Endodermal cell (in vitro differentiated cells): ENCODE measurements around the gene SDS. TPM values are rescaled to one million over a fixed set of nuclear protein-coding genes. Genes with fewer than 3 reads are reported as not detected.

Source experiments
- DNase-seq: peaks from one replicate; pipeline ENCODE4 v3.0.0-alpha.2; 2017
- H3K27ac ChIP-seq: 2 replicates; pipeline ENCODE4 v1.5.1; 2013; ENCODE audit warnings: mild to moderate bottlenecking, low read depth, low read length, moderate library complexity
- H3K27me3 ChIP-seq: 2 replicates; pipeline ENCODE4 v1.6.1; 2013; ENCODE audit warnings: mild to moderate bottlenecking, low read length, moderate library complexity; ENCODE audit not compliant: insufficient read depth, control insufficient read depth, poor library complexity, severe bottlenecking
- H3K36me3 ChIP-seq: 2 replicates; pipeline ENCODE4 v1.7.0; 2013; ENCODE audit warnings: mild to moderate bottlenecking, low read length, moderate library complexity; ENCODE audit not compliant: control insufficient read depth, insufficient read depth
- H3K4me1 ChIP-seq: one replicate; pipeline ENCODE4 v1.7.0; 2013; ENCODE audit warnings: low read length; ENCODE audit not compliant: control insufficient read depth, insufficient read depth
- H3K4me3 ChIP-seq: 2 replicates; pipeline ENCODE4 v1.5.1; 2013; ENCODE audit warnings: mild to moderate bottlenecking, low read length, moderate library complexity
- H3K9ac ChIP-seq: 2 replicates; pipeline ENCODE4 v1.6.1; 2013; ENCODE audit warnings: mild to moderate bottlenecking, low read length, moderate library complexity; ENCODE audit not compliant: poor library complexity, severe bottlenecking; ENCODE audit errors: extremely low read depth
- H3K9me3 ChIP-seq: 2 replicates; pipeline ENCODE4 v1.6.1; 2013; ENCODE audit warnings: mild to moderate bottlenecking, low read length, moderate library complexity; ENCODE audit not compliant: control insufficient read depth
- H3K27ac Mint-ChIP-seq: 2 replicates; pipeline ENCODE4 v1.8.0; 2020; ENCODE audit warnings: mixed read lengths
- H3K27me3 Mint-ChIP-seq: 2 replicates; pipeline ENCODE4 v1.8.0; 2021; ENCODE audit warnings: mild to moderate bottlenecking, mixed read lengths; ENCODE audit not compliant: insufficient read depth
- H3K36me3 Mint-ChIP-seq: 2 replicates; pipeline ENCODE4 v1.8.0; 2020; ENCODE audit warnings: low read depth, mixed read lengths
- H3K4me1 Mint-ChIP-seq: 2 replicates; pipeline ENCODE4 v1.8.0; 2020; ENCODE audit warnings: mixed read lengths
- H3K4me3 Mint-ChIP-seq: 2 replicates; pipeline ENCODE4 v1.8.0; 2020; ENCODE audit warnings: mild to moderate bottlenecking, moderate library complexity, mixed read lengths
- H3K9me3 Mint-ChIP-seq: 2 replicates; pipeline ENCODE4 v1.8.0; 2020; ENCODE audit warnings: mild to moderate bottlenecking, mixed read lengths
- WGBS, 2 experiments: methylation state at CpG; one replicate each; pipeline versions ENCODE4 v1.1.5 to v1.1.7; 2013; ENCODE audit warnings: missing lambda C conversion rate in 2 of 2, mixed read lengths in 1 of 2; ENCODE audit not compliant: insufficient coverage in 1 of 2, insufficient read length in 1 of 2; 5-methylcytosine and 5-hydroxymethylcytosine counted together
- total RNA-seq, 2 donors: library from RNA; stranded (reverse); fragmentation: NEBNext Ultra II Directional in 1 of 2; extraction: Animal tissue kit (Norgen Biotek cat#: 25700) in 1 of 2; gene quantifications; 2 replicates in 1 of 2; 3 replicates in 1 of 2; pipeline ENCODE4 v1.2.1, GENCODE V29; 2021
- TF ChIP-seq, protein P1 (sequence below): fragments of 200-600 bp; sonication (generic); conservative IDR thresholded peaks from 2 replicates; pipeline ENCODE4 v1.5.0; 2021; ENCODE audit warnings: antibody characterized with exemption, mild to moderate bottlenecking

SDS gene
- total RNA-seq, 2 donors from 2014 or later: not detected

DNA sequence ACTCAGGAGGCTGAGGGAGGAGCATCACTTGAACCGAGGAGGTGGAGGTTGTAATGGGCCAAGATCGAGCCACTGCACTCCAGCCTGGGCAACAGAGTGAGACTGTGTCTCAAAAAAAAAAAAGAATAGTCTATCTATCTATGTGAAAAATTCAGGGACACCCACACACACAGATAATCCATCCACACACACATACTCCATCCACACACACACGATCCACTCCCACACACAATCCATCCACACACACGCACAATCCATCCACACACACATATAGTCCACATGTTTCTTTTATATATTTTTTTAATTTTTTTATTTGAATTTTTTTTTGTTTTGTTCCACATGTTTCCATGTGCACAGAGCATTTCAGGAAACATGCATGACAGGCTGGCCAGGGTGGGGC lies 3.3 kb downstream of the SDS start:
- Histone ChIP-seq H3K4me1 (no peaks in the 10 kb centered on the region), H3K9me3 (no peaks in the 10 kb centered on the region), H3K27me3 (no peaks in the 10 kb centered on the region), H3K27ac (no peak overlapping the region), H3K9ac (no peak overlapping the region), H3K36me3 (no peaks in the 10 kb centered on the region), H3K4me3 (no peak overlapping the region)
- TF ChIP-seq, protein P1, sequence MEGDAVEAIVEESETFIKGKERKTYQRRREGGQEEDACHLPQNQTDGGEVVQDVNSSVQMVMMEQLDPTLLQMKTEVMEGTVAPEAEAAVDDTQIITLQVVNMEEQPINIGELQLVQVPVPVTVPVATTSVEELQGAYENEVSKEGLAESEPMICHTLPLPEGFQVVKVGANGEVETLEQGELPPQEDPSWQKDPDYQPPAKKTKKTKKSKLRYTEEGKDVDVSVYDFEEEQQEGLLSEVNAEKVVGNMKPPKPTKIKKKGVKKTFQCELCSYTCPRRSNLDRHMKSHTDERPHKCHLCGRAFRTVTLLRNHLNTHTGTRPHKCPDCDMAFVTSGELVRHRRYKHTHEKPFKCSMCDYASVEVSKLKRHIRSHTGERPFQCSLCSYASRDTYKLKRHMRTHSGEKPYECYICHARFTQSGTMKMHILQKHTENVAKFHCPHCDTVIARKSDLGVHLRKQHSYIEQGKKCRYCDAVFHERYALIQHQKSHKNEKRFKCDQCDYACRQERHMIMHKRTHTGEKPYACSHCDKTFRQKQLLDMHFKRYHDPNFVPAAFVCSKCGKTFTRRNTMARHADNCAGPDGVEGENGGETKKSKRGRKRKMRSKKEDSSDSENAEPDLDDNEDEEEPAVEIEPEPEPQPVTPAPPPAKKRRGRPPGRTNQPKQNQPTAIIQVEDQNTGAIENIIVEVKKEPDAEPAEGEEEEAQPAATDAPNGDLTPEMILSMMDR: no peak
- peaks cover 4% of the 10 kb centered on the region for H3K27me3 Mint-ChIP-seq
- no peak overlapping the region for H3K4me3 Mint-ChIP-seq
- H3K4me1 Mint-ChIP-seq: peaks cover 4% of the 10 kb centered on the region
- no peaks in the 10 kb centered on the region for H3K36me3 Mint-ChIP-seq
- DNase-seq: no peak
- H3K27ac Mint-ChIP-seq: no peak overlapping the region
- H3K9me3 Mint-ChIP-seq: no peaks in the 10 kb centered on the region
- 88 to 94% methylated on average over 3 of the region's 4 CpGs for WGBS, 2 experiments

DNA sequence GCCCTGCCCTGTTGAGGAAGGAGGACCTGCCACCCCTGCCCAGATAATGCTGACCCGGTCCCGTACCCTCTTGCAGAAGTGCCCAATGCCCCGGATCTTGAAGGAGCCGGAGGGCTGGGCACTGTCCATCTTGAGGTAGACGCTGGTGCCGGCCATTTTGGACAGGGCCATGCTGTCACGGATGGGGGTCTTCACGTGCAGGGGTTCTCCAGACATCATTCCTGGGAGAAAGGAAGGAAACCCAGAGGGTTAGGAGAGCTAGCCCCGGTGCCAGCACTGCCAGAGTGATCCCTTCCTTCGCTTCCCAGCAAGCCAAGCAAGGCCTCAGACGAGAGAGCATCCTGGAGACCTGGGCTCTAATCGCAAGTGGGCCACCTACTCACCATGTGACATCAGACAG lies 4.2 kb downstream of the SDS start:
- Mint-ChIP-seq H3K4me1 (peaks cover 1% of the 10 kb centered on the region), H3K4me3 (no peak overlapping the region), H3K9me3 (no peaks in the 10 kb centered on the region), H3K36me3 (no peaks in the 10 kb centered on the region), H3K27me3 (peaks cover 10% of the 10 kb centered on the region), H3K27ac (no peak overlapping the region)
- no peak for DNase-seq
- Histone ChIP-seq H3K9me3 (no peaks in the 10 kb centered on the region), H3K9ac (no peak overlapping the region), H3K27ac (no peak overlapping the region), H3K4me3 (no peak overlapping the region), H3K27me3 (no peaks in the 10 kb centered on the region), H3K4me1 (no peaks in the 10 kb centered on the region), H3K36me3 (no peaks in the 10 kb centered on the region)
- TF ChIP-seq, protein P1: no peak
- 95% methylated on average over 12 of the region's 12 CpGs for WGBS, 2 experiments

DNA sequence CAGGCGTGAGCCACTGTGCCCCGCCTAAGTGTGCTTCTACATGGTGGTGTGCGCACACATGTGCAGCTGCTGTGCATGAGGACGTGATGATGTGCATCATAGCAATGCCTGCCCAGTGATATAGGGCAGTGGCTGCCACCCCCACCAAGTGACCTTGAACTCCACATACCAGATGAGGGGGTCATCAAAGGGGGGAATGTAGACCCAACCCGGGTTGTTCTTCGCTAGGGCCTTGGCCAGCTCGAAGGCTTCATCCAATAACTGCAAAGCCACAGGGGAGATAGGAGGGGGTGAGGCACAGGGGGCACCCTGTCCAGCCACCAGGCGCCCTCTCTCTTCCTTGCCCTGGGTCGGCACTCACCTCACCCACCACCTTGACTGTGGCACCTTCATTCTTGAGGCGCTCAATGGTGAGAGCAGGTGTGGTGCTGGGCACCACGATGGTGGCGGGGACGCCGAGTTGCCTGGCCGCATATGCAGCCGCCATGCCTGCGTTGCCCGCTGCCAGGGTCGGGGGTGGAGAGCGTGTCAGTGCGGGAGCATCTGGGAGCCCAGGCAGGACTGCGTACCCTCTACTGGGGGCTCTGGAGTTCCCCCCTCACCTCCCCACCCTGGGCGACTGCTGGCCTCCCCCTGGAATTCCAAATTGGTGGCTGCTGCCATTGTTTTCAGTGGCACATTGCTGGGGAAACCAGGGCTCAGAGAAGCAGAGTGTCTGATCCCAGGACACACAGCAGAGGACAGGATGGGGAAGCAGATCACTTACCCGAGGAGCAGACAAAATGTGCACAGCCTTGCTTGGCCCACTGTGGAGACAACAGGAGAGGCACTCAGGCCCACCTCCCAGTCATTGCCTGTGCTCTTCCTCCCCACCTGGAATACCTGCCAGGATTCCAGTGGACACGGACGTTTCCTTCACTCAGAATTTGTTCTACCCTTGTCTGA lies 5.1 kb downstream of the SDS start:
- Histone ChIP-seq H3K4me1 (no peaks in the 10 kb centered on the region), H3K27me3 (no peaks in the 10 kb centered on the region), H3K9me3 (no peaks in the 10 kb centered on the region), H3K9ac (no peak overlapping the region), H3K27ac (no peak overlapping the region), H3K4me3 (no peak overlapping the region), H3K36me3 (no peaks in the 10 kb centered on the region)
- peaks cover 10% of the 10 kb centered on the region for H3K27me3 Mint-ChIP-seq
- H3K4me1 Mint-ChIP-seq: no peaks in the 10 kb centered on the region
- H3K4me3 Mint-ChIP-seq: no peak overlapping the region
- WGBS, 2 experiments: 93 to 95% methylated on average over 17 to 26 of the region's 26 CpGs
- TF ChIP-seq, protein P1: no peak
- no peaks in the 10 kb centered on the region for H3K9me3 Mint-ChIP-seq
- no peak overlapping the region for H3K27ac Mint-ChIP-seq
- DNase-seq: no peak
- no peaks in the 10 kb centered on the region for H3K36me3 Mint-ChIP-seq
